Natural killer cell (primary cell): ENCODE data around the gene CORO2B. TPM values are rescaled to one million over a fixed set of nuclear protein-coding genes. Genes with fewer than 3 reads are reported as not detected.

Source experiments
- ATAC-seq, 3 donors: fragments of 150-1000 bp in 2 of 3; fragments of 200-7000 bp in 1 of 3; cut with Tn5 transposase; 1 replicate in 1 of 3; 2 replicates in 2 of 3; pipeline ENCODE4 v1.10.0; 2021; ENCODE audit warnings: mild to moderate bottlenecking in 2 of 3, moderate library complexity in 2 of 3
- DNase-seq, 2 donors: peaks; one replicate each; pipeline versions ENCODE4 v3.0.0 to v3.0.0-alpha.2; 2013 to 2021; ENCODE audit warnings: mixed read lengths in 1 of 2
- H3K27ac ChIP-seq: one replicate; pipeline ENCODE4 v1.5.1; 2013; ENCODE audit warnings: mild to moderate bottlenecking, low read length
- H3K27me3 ChIP-seq: one replicate; pipeline ENCODE4 v1.6.1; 2013; ENCODE audit warnings: low read length; ENCODE audit not compliant: control insufficient read depth, insufficient read depth
- H3K36me3 ChIP-seq: one replicate; pipeline ENCODE4 v1.6.1; 2013; ENCODE audit warnings: low read length; ENCODE audit not compliant: control insufficient read depth, insufficient read depth
- H3K4me1 ChIP-seq: one replicate; pipeline ENCODE4 v1.6.1; 2013; ENCODE audit warnings: low read length; ENCODE audit not compliant: control insufficient read depth, insufficient read depth
- H3K4me3 ChIP-seq: one replicate; pipeline ENCODE4 v1.5.1; 2013; ENCODE audit warnings: low read length
- H3K9me3 ChIP-seq: one replicate; pipeline ENCODE4 v1.6.1; 2013; ENCODE audit warnings: low read length; ENCODE audit not compliant: control insufficient read depth, insufficient read depth
- H3K27ac Mint-ChIP-seq, 2 donors: one replicate each; pipeline ENCODE4 v1.8.0; 2022; ENCODE audit warnings: mild to moderate bottlenecking in 2 of 2, mixed read lengths in 2 of 2, moderate library complexity in 1 of 2
- H3K27me3 Mint-ChIP-seq, 2 donors: one replicate each; pipeline ENCODE4 v1.8.0; 2022; ENCODE audit warnings: low read depth in 2 of 2, mixed read lengths in 2 of 2
- H3K36me3 Mint-ChIP-seq: one replicate; pipeline ENCODE4 v1.8.0; 2022; ENCODE audit warnings: mixed read lengths
- H3K4me1 Mint-ChIP-seq, 2 donors: one replicate each; pipeline ENCODE4 v1.8.0; 2022; ENCODE audit warnings: mixed read lengths in 2 of 2
- H3K4me3 Mint-ChIP-seq: one replicate; pipeline ENCODE4 v1.8.0; 2022; ENCODE audit warnings: mild to moderate bottlenecking, moderate library complexity, mixed read lengths
- H3K9me3 Mint-ChIP-seq, 2 donors: one replicate each; pipeline ENCODE4 v1.8.0; 2022; ENCODE audit warnings: mixed read lengths in 2 of 2
- CTCF ChIP-seq: fragments of 200-600 bp; IDR thresholded peaks from one replicate; pipeline ENCODE4 v1.8.0; 2022; ENCODE audit warnings: antibody characterized with exemption
- WGBS: methylation state at CpG from one replicate; pipeline ENCODE4 v1.1.7; 2013; ENCODE audit warnings: missing lambda C conversion rate; ENCODE audit not compliant: insufficient coverage; 5-methylcytosine and 5-hydroxymethylcytosine counted together
- intact Hi-C: fragments of 100-400 bp; cut with micrococcal nuclease; formaldehyde crosslinking; loops from one replicate; pipeline ENCODE4 v1.14.2; 2022
- total RNA-seq, 4 donors: library from RNA; stranded (reverse); fragments of 120-200 nt in 1 of 4; gene quantifications; one replicate each; pipeline versions ENCODE4 v1.2.3 to v1.2.4, GENCODE V29; 2013 to 2022

Gene CORO2B
- total RNA-seq, 3 donors from 2014 or later (not counting 1 experiment from before 2014, with no cell fraction given) = 0.13 TPM; not detected in 2

GRCh38 chr15:68640791-68641331 lies 62.1 kb downstream of the CORO2B start:
- no peaks in the 10 kb centered on the region for H3K27me3 Mint-ChIP-seq
- H3K27ac ChIP-seq = no peak overlapping the region
- WGBS = 83% methylated on average over 8 of the region's 8 CpGs

DNA sequence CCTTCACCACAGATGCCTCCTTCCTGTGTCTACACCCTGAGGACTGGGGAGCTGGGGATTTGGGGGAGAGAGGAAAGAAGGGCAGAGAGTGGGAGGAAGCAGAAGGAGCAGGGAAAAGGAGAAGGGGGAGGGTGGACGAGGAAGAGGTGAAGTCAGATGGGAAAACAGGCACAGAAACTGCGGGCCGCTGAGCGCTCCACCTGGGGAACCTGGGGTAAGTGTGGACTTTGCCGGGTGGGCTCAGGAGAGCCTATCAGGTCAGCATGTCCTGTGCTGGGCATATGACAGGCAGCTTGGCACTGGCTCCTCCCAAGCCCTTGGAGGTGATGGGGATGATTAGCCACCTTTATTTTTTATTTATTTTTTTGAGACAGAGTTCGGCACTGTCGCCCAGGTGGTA lies 62.6 kb downstream of the CORO2B start:
- no peak for DNase-seq

More at GRCh38 chr15:68640791-68641331, 62.1 kb downstream of the CORO2B start:
- intact Hi-C loops = no loop called here
- Mint-ChIP-seq H3K27ac (no peak overlapping the region), H3K9me3 (no peaks in the 10 kb centered on the region), H3K4me3 (no peak overlapping the region), H3K36me3 (no peaks in the 10 kb centered on the region), H3K4me1 (no peaks in the 10 kb centered on the region)
- Histone ChIP-seq H3K4me1 (no peaks in the 10 kb centered on the region), H3K36me3 (no peaks in the 10 kb centered on the region), H3K4me3 (no peak overlapping the region), H3K27me3 (no peaks in the 10 kb centered on the region), H3K9me3 (no peaks in the 10 kb centered on the region)
- no peak for DNase-seq
- no peak for TF ChIP-seq CTCF
- no peak for ATAC-seq

DNA sequence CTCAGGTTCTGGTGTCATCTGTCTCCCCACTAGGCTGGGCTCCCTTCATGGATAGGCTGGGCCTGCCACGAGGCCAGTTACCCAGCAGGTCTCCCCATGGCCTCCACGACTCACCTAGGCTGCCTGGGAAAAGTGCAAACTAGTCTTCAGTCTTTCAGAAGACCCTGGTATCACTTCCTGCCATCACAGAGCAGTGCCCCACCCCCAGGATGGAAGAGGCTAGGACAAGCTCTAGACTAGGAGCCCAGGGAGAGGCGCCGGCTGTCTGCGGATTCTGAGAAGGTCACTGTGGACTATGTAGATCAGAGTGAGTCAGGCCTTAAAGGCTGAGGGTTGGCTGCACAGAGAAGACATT lies 63.7 kb downstream of the CORO2B start:
- WGBS = 89% methylated on average over 5 of the region's 5 CpGs
- Histone ChIP-seq H3K36me3 (no peaks in the 10 kb centered on the region), H3K9me3 (no peaks in the 10 kb centered on the region), H3K4me3 (no peak overlapping the region), H3K27me3 (no peaks in the 10 kb centered on the region), H3K4me1 (no peaks in the 10 kb centered on the region), H3K27ac (no peak overlapping the region)
- no peak for ATAC-seq
- intact Hi-C loops = no loop called here
- Mint-ChIP-seq H3K36me3 (no peaks in the 10 kb centered on the region), H3K4me1 (no peaks in the 10 kb centered on the region), H3K27ac (no peak overlapping the region), H3K9me3 (no peaks in the 10 kb centered on the region), H3K4me3 (no peak overlapping the region), H3K27me3 (no peaks in the 10 kb centered on the region)
- no peak for DNase-seq
- TF ChIP-seq CTCF = no peak

More for the DNA sequence above, 62.6 kb downstream of the CORO2B start:
- Histone ChIP-seq H3K36me3 (no peaks in the 10 kb centered on the region), H3K4me1 (no peaks in the 10 kb centered on the region), H3K27me3 (no peaks in the 10 kb centered on the region), H3K27ac (no peak overlapping the region), H3K9me3 (no peaks in the 10 kb centered on the region), H3K4me3 (no peak overlapping the region)
- Mint-ChIP-seq H3K4me1 (no peaks in the 10 kb centered on the region), H3K27me3 (no peaks in the 10 kb centered on the region), H3K36me3 (no peaks in the 10 kb centered on the region), H3K9me3 (no peaks in the 10 kb centered on the region), H3K4me3 (no peak overlapping the region), H3K27ac (no peak overlapping the region)
- no peak for TF ChIP-seq CTCF
- intact Hi-C loops = no loop called here
- no peak for ATAC-seq
- WGBS = 92% methylated on average over 7 of the region's 7 CpGs

DNA sequence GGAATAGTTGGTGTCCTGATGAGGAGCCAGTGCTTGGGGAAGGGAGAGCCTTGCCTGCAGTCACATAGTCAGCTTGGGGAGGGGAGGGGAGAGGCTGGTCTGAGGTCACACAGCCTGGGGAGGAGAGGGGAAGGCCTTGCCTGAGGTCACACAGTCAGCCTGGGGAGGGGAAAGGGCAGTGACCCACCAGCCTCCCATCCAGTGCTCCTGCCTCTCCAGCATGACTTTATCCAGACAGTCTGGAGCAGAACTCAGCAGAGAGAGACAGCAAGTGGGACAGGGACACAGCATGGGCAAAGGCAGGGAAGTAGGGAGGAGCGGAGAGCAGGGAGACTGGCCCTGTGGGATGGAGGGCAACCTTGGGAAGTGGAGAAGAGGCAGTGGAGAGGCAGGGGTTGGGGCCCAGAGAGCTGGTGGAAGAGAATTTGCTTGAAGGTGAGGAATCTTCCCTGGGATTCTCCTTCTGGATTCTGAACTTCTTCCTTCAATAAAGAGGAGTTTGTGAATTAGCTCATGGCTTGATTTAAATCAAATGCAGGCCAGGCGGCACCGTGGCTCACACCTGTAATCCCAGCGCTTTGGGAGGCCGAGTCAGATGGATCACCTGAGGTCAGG lies 64.5 kb downstream of the CORO2B start:
- H3K36me3 Mint-ChIP-seq = no peaks in the 10 kb centered on the region
- 94% methylated on average over 5 of the region's 5 CpGs for WGBS
- intact Hi-C loops = no loop called here
- no peaks in the 10 kb centered on the region for H3K9me3 ChIP-seq
- no peaks in the 10 kb centered on the region for H3K4me1 Mint-ChIP-seq
- H3K27ac Mint-ChIP-seq = no peak overlapping the region
- H3K9me3 Mint-ChIP-seq = no peaks in the 10 kb centered on the region
- no peaks in the 10 kb centered on the region for H3K27me3 ChIP-seq
- no peaks in the 10 kb centered on the region for H3K36me3 ChIP-seq
- H3K4me3 Mint-ChIP-seq = no peak overlapping the region
- no peak overlapping the region for H3K27ac ChIP-seq
- no peak for TF ChIP-seq CTCF
- H3K27me3 Mint-ChIP-seq = no peaks in the 10 kb centered on the region
- DNase-seq (no peak), ATAC-seq (no peak)
- H3K4me3 ChIP-seq = no peak overlapping the region
- H3K4me1 ChIP-seq = no peaks in the 10 kb centered on the region
